Peyer's patch (tissue), 4 donors: Measurements from ENCODE around the gene C10orf105. TPM values are rescaled to one million over a fixed set of nuclear protein-coding genes. Genes with fewer than 3 reads are reported as not detected.
A peak's percentile ranks its signal among the peaks of the same experiment; 100 is the strongest.

Experiments used
- DNase-seq, 3 donors: peaks; one replicate each; pipeline ENCODE4 v3.0.0-alpha.2; 2017 to 2019
- H3K27ac ChIP-seq, 4 donors: fragments of 200-600 bp; sonication (generic); one replicate each; pipeline ENCODE4 v1.5.1; 2016 to 2019
- H3K27me3 ChIP-seq, 2 donors: fragments of 200-600 bp; sonication (generic); one replicate each; pipeline ENCODE4 v1.5.1; 2019
- H3K36me3 ChIP-seq, 3 donors: fragments of 200-600 bp; sonication (generic); one replicate each; pipeline ENCODE4 v1.5.1; 2016 to 2019
- H3K4me1 ChIP-seq, 4 donors: fragments of 200-600 bp; sonication (generic); one replicate each; pipeline ENCODE4 v1.5.1; 2016 to 2019
- H3K4me3 ChIP-seq, 4 donors: fragments of 200-600 bp; sonication (generic); 1 replicate in 3 of 4; 2 replicates in 1 of 4; pipeline ENCODE4 v1.5.1; 2016 to 2019; ENCODE audit warnings: mild to moderate bottlenecking in 1 of 4
- H3K9me3 ChIP-seq, 4 donors: fragments of 200-600 bp; sonication (generic); one replicate each; pipeline ENCODE4 v1.5.1; 2016 to 2019; ENCODE audit warnings: mild to moderate bottlenecking in 1 of 4
- CTCF ChIP-seq, 6 experiments: fragments of 450-650 bp in 4 of 6; fragments of 200-600 bp in 2 of 6; sonication (generic) in 1 of 6; IDR thresholded peaks; one replicate each; pipeline ENCODE4 v1.5.1; 2017 to 2019; ENCODE audit warnings: antibody characterized with exemption in 6 of 6, mild to moderate bottlenecking in 3 of 6, moderate library complexity in 1 of 6
- POLR2A ChIP-seq, 2 donors: fragments of 450-650 bp; IDR thresholded peaks; one replicate each; pipeline ENCODE4 v1.5.1; 2017; ENCODE audit warnings: antibody characterized with exemption in 2 of 2, mild to moderate bottlenecking in 2 of 2, moderate library complexity in 2 of 2
- total RNA-seq, 4 donors: library from RNA; depleted of rRNA; stranded (reverse); fragments of >200 nt; gene quantifications; one replicate each; pipeline ENCODE4 v1.1.0, GENCODE V29; 2016

Gene C10orf105
- total RNA-seq, 4 donors from 2014 or later: 0.27 TPM; not detected in 3

- Histone ChIP-seq H3K27ac (peak overlapping the region in 1 of 4 donors; percentile 26), H3K4me1 (peaks cover 5 to 33% (median 29%) of the 10 kb centered on the region in 4 donors)
- TF ChIP-seq CTCF (IDR thresholded peaks at IDR 0.05) (no peak), POLR2A (IDR thresholded peaks at IDR 0.05) (no peak)
Observed at GRCh38 chr10:71717056-71717455, 2.5 kb downstream of the C10orf105 start.

GRCh38 chr10:71716426-71716825 lies 3.2 kb downstream of the C10orf105 start:
- no peak overlapping the region for H3K27ac ChIP-seq
- no peaks in the 10 kb centered on the region for H3K36me3 ChIP-seq
- no peaks in the 10 kb centered on the region for H3K27me3 ChIP-seq
- TF ChIP-seq POLR2A (IDR thresholded peaks at IDR 0.05) (no peak), CTCF (IDR thresholded peaks at IDR 0.05) (no peak)
- H3K4me3 ChIP-seq: no peak overlapping the region
- peaks cover 5 to 33% (median 29%) of the 10 kb centered on the region in 4 donors for H3K4me1 ChIP-seq
- DNase-seq: no peak
- H3K9me3 ChIP-seq: no peaks in the 10 kb centered on the region

More at GRCh38 chr10:71717056-71717455, 2.5 kb downstream of the C10orf105 start:
- no peaks in the 10 kb centered on the region for H3K9me3 ChIP-seq
- H3K36me3 ChIP-seq: no peaks in the 10 kb centered on the region
- H3K4me3 ChIP-seq: no peak overlapping the region
- DNase-seq: no peak
- no peaks in the 10 kb centered on the region for H3K27me3 ChIP-seq

- DNase-seq: no peak
- Histone ChIP-seq H3K9me3 (no peaks in the 10 kb centered on the region), H3K27ac (peak overlapping the region in 1 of 4 donors; percentile 17), H3K4me3 (no peak overlapping the region), H3K36me3 (no peaks in the 10 kb centered on the region), H3K27me3 (no peaks in the 10 kb centered on the region), H3K4me1 (peaks cover 5 to 33% (median 29%) of the 10 kb centered on the region in 4 donors)
- TF ChIP-seq CTCF (IDR thresholded peaks at IDR 0.05) (no peak), POLR2A (IDR thresholded peaks at IDR 0.05) (no peak)
Observed at GRCh38 chr10:71715860-71716259, 3.7 kb downstream of the C10orf105 start.

GRCh38 chr10:71715026-71715425 lies 4.6 kb downstream of the C10orf105 start:
- no peaks in the 10 kb centered on the region for H3K9me3 ChIP-seq
- TF ChIP-seq POLR2A (IDR thresholded peaks at IDR 0.05) (no peak), CTCF (IDR thresholded peaks at IDR 0.05) (no peak)
- no peaks in the 10 kb centered on the region for H3K36me3 ChIP-seq
- peak overlapping the region; percentile 67 to 88 (median 78) for H3K27ac ChIP-seq
- no peak overlapping the region for H3K4me3 ChIP-seq
- peaks cover 5 to 33% (median 29%) of the 10 kb centered on the region in 4 donors for H3K4me1 ChIP-seq
- no peaks in the 10 kb centered on the region for H3K27me3 ChIP-seq
- no peak for DNase-seq

GRCh38 chr10:71714592-71714991 lies 5.0 kb downstream of the C10orf105 start:
- no peak for DNase-seq
- Histone ChIP-seq H3K36me3 (no peaks in the 10 kb centered on the region), H3K4me3 (no peak overlapping the region), H3K27ac (peak overlapping the region; percentile 67 to 88 (median 78)), H3K9me3 (no peaks in the 10 kb centered on the region), H3K27me3 (no peaks in the 10 kb centered on the region), H3K4me1 (peaks cover 5 to 33% (median 29%) of the 10 kb centered on the region in 4 donors)
- TF ChIP-seq CTCF (IDR thresholded peaks at IDR 0.05): no peak
- TF ChIP-seq POLR2A (IDR thresholded peaks at IDR 0.05): no peak

- no peak for TF ChIP-seq POLR2A (IDR thresholded peaks at IDR 0.05)
- no peak for TF ChIP-seq CTCF (IDR thresholded peaks at IDR 0.05)
- Histone ChIP-seq H3K27ac (peak overlapping the region; percentile 67 to 88 (median 78)), H3K4me1 (peaks cover 5 to 33% (median 29%) of the 10 kb centered on the region in 4 donors), H3K36me3 (no peaks in the 10 kb centered on the region), H3K27me3 (no peaks in the 10 kb centered on the region), H3K9me3 (no peaks in the 10 kb centered on the region), H3K4me3 (no peak overlapping the region)
- DNase-seq: no peak
Observed at GRCh38 chr10:71714031-71714410, 5.6 kb downstream of the C10orf105 start.
